PC-9 (cell line): ENCODE data around the gene MST1.

Source experiments
- CTCF ChIP-seq: fragments of 200-600 bp; sonication (generic); conservative IDR thresholded peaks from 2 replicates; pipeline ENCODE4 v1.6.1; 2017; ENCODE audit warnings: mixed run types, antibody characterized with exemption, mild to moderate bottlenecking, moderate library complexity
- EZH2 ChIP-seq: fragments of 200-600 bp; sonication (generic); IDR thresholded peaks from 2 replicates; pipeline ENCODE4 v1.8.0; 2017; ENCODE audit warnings: antibody characterized with exemption, low read depth

GRCh38 chr3:49721596-49721895 is 32.3 kb upstream of the MST1 start:
- TF ChIP-seq CTCF: no peak
- TF ChIP-seq EZH2: no peak
